ENCODE measurements around the gene STARD3.
"Not testable (repeated sequence)": the region's sequence is repeated elsewhere in the genome, so short reads cannot be mapped to it uniquely, and the experiment has no call there.

The STARD3 gene

DNA sequence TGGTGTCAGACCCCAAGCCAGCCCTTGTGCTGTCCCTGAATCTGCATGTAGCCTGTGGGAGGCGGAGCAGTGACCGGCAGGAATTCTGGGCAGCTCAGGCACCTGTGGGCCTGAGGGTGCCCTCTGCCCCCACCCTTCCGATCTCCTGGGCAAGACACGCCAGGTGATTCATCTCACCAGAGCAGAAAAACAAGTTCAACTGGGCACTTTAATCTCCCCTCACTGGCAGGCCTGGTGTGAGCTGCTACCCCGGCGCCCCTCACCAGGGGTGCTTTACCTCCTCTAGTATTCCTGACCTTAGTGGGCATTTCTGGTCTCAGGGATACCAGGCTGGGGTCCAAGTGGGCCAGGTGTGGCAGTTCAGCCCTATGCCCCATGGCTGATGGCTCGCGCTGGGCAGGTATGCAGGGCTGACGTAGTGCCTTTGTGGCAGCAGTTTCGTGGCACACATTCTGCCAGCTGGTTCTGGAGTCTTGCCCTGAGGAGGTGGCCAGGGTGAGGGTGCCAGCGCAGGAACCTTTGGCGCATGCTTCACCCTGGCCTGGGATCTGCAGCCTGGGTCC is 68.9 kb downstream of the STARD3 start:
- DNase-seq (ENCODE audit: low read depth, low spot score) = no peak
- Histone ChIP-seq H3K4me3 (no peak overlapping the region), H3K9me3 (ENCODE audit: low read depth, low read length) (no peaks in the 10 kb centered on the region), H3K9ac (ENCODE audit: insufficient read length) (no peak overlapping the region), H3K36me3 (ENCODE audit: insufficient read depth, low read length) (no peaks in the 10 kb centered on the region; the same call in 1 of the 2 replicates), H3K27ac (no peak overlapping the region)
- TF ChIP-seq FOXP2 (optimal IDR thresholded peaks at IDR 0.05; ENCODE audit: control extremely low read depth, extremely low read length, insufficient read depth) (no peak), EZH2 (IDR thresholded peaks at IDR 0.05) (no peak), POLR2AphosphoS5 (IDR thresholded peaks at IDR 0.05; ENCODE audit: borderline replicate concordance, low read depth, low read length) (no peak)

DNA sequence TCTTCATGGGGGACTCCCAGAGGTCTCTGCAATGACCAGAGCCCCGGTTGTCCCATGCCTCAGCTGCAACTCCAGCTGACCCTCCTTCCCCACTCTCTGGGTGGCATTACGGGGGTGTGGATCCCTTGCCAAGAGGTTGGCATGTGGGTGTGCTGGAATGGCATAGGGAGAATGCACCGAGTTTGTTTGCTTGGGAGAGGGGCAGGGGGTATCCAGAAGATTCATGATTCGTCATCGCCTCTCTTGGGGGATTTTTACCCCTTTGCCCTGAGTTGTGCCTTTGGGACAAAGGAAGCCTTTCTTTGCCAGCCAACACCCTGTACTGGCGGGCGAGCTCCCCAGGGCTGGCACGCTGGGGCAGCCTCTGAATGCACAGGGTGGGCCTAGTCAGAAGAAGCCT is 69.4 kb downstream of the STARD3 start:
- TF ChIP-seq EZH2 (IDR thresholded peaks at IDR 0.05) = no peak
- no peak for TF ChIP-seq FOXP2 (optimal IDR thresholded peaks at IDR 0.05; ENCODE audit: control extremely low read depth, extremely low read length, insufficient read depth)
- no peak for TF ChIP-seq POLR2AphosphoS5 (IDR thresholded peaks at IDR 0.05; ENCODE audit: borderline replicate concordance, low read depth, low read length)
- H3K4me3 ChIP-seq = no peak overlapping the region

DNA sequence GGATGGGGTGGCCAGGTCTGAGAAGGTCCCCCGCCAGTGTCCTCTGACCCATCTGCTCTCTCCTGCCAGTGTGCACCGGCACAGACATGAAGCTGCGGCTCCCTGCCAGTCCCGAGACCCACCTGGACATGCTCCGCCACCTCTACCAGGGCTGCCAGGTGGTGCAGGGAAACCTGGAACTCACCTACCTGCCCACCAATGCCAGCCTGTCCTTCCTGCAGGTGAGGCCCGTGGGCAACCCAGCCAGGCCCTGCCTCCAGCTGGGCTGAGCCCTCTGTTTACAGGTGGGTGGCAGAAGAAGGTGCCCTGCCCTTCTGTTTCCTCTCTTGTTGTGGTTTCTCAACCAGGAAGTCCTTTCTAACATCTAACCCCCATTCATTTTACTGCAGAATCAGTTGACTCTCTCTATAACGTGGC is 70.0 kb downstream of the STARD3 start:
- H3K27ac ChIP-seq = no peak overlapping the region
- H3K9ac ChIP-seq (ENCODE audit: insufficient read length) = no peak overlapping the region
- DNase-seq (ENCODE audit: low read depth, low spot score) = no peak
- H3K4me3 ChIP-seq = no peak overlapping the region
- H3K9me3 ChIP-seq (ENCODE audit: low read depth, low read length) = no peaks in the 10 kb centered on the region
- TF ChIP-seq EZH2 (IDR thresholded peaks at IDR 0.05) = no peak
- TF ChIP-seq POLR2AphosphoS5 (IDR thresholded peaks at IDR 0.05; ENCODE audit: borderline replicate concordance, low read depth, low read length) = no peak
- TF ChIP-seq FOXP2 (optimal IDR thresholded peaks at IDR 0.05; ENCODE audit: control extremely low read depth, extremely low read length, insufficient read depth) = no peak
- H3K36me3 ChIP-seq (ENCODE audit: insufficient read depth, low read length) = no peaks in the 10 kb centered on the region; the same call in 1 of the 2 replicates

More for the DNA sequence above, 69.4 kb downstream of the STARD3 start:
- no peak for DNase-seq (ENCODE audit: low read depth, low spot score)
- Histone ChIP-seq H3K9me3 (ENCODE audit: low read depth, low read length) (no peaks in the 10 kb centered on the region), H3K9ac (ENCODE audit: insufficient read length) (no peak overlapping the region), H3K27ac (no peak overlapping the region), H3K36me3 (ENCODE audit: insufficient read depth, low read length) (no peaks in the 10 kb centered on the region; the same call in 1 of the 2 replicates)

DNA sequence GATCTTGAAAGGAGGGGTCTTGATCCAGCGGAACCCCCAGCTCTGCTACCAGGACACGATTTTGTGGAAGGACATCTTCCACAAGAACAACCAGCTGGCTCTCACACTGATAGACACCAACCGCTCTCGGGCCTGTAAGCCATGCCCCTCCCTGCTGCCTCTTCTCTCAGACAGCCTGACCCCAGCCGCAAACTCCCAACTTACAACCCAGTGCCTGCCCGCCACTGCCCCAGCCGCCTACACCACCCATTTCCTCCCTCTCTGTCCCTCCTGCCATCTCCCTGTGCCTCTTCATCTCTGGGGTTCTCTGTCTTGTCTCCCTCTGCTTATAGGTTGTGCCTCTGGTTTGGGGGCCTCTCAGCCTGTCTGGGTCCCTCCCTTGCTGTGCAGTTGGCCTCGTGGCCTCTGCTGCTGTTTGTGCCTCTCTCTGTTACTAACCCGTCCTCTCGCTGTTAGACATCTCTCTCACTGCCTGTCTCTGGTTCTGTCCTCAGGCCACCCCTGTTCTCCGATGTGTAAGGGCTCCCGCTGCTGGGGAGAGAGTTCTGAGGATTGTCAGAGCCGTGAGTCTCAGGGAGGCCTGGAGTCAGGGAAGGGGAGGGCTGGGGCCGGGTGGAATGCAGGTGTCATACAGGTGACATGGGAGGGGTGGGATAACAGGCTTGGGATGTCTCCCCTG is 72.5 kb downstream of the STARD3 start:
- no peak overlapping the region for H3K27ac ChIP-seq
- no peak overlapping the region for H3K4me3 ChIP-seq
- no peaks in the 10 kb centered on the region for H3K9me3 ChIP-seq (ENCODE audit: low read depth, low read length)
- DNase-seq (ENCODE audit: low read depth, low spot score) = no peak
- no peaks in the 10 kb centered on the region; the same call in 1 of the 2 replicates for H3K36me3 ChIP-seq (ENCODE audit: insufficient read depth, low read length)
- TF ChIP-seq FOXP2 (optimal IDR thresholded peaks at IDR 0.05; ENCODE audit: control extremely low read depth, extremely low read length, insufficient read depth) (no peak), EZH2 (IDR thresholded peaks at IDR 0.05) (no peak), POLR2AphosphoS5 (IDR thresholded peaks at IDR 0.05; ENCODE audit: borderline replicate concordance, low read depth, low read length) (no peak)
- H3K9ac ChIP-seq (ENCODE audit: insufficient read length) = no peak overlapping the region

DNA sequence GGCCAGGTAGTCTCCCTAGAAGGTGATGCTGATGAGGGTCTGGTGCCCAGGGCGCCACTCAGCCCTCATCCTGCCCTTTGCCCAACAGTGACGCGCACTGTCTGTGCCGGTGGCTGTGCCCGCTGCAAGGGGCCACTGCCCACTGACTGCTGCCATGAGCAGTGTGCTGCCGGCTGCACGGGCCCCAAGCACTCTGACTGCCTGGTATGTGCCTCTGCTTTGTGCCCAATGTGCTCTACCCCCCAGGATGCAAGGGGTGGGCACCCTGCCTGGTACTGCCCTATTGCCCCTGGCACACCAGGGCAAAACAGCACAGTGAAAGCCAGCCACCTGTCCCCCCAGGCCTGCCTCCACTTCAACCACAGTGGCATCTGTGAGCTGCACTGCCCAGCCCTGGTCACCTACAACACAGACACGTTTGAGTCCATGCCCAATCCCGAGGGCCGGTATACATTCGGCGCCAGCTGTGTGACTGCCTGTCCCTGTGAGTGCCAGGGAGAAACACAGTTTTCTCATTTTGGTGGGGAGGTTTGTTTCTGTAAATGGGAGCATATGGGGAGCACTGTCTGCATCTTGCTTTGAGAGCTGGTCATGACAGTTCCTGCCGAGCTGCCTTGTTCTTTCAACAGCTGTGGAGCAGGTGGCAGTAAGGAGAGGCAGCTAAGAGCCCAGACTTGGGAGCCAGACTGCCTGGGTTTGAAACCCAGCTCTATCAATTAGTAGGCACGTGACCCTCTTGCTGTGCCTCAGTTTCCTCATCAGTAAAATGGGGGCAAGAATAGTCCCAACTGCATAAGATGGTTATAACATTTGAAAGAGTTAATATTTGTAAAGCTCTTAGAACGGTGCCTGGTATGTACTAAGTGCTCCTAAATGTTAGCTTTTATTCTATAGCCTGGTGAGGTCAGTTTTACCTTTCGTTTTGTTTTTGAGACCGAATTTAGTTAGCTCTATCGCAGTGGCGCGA is 73.3 kb downstream of the STARD3 start:
- Histone ChIP-seq H3K36me3 (ENCODE audit: insufficient read depth, low read length) (no peaks in the 10 kb centered on the region; the same call in 1 of the 2 replicates), H3K27ac (no peak overlapping the region)

DNA sequence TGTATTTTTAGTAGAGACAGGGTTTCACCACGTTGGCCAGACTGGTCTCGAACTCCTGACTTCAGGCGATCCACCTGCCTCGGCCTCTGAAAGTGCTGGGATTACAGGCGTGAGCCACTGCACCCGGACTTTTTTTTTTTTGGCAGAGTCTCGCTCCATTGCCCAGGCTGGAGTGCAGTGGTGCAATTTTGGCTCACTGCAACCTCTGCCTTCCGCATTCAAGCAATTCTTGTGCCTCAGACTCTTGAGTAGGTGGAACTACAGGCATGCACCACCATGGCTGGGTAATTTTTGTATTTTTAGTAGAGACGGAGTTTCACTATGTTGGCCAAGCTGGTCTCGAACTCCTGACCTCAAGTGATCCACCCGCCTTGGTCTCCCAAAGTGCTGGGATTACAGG is 74.1 kb downstream of the STARD3 start:
- not testable (repeated sequence) for H3K36me3 ChIP-seq (ENCODE audit: insufficient read depth, low read length); H3K9me3 ChIP-seq (ENCODE audit: low read depth, low read length); H3K9ac ChIP-seq (ENCODE audit: insufficient read length); H3K27ac ChIP-seq; H3K4me3 ChIP-seq; DNase-seq (ENCODE audit: low read depth, low spot score)

More for the DNA sequence above, 73.3 kb downstream of the STARD3 start:
- TF ChIP-seq EZH2 (IDR thresholded peaks at IDR 0.05) (no peak), POLR2AphosphoS5 (IDR thresholded peaks at IDR 0.05; ENCODE audit: borderline replicate concordance, low read depth, low read length) (no peak)
- no peak for DNase-seq (ENCODE audit: low read depth, low spot score)
- Histone ChIP-seq H3K4me3 (no peak overlapping the region), H3K9me3 (ENCODE audit: low read depth, low read length) (no peaks in the 10 kb centered on the region), H3K9ac (ENCODE audit: insufficient read length) (no peak overlapping the region)

DNA sequence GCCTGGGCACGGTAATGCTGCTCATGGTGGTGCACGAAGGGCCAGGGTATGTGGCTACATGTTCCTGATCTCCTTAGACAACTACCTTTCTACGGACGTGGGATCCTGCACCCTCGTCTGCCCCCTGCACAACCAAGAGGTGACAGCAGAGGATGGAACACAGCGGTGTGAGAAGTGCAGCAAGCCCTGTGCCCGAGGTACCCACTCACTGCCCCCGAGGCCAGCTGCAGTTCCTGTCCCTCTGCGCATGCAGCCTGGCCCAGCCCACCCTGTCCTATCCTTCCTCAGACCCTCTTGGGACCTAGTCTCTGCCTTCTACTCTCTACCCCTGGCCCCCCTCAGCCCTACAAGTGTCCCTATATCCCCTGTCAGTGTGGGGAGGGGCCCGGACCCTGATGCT is 74.9 kb downstream of the STARD3 start:
- H3K36me3 ChIP-seq (ENCODE audit: insufficient read depth, low read length) = no peaks in the 10 kb centered on the region; the same call in 1 of the 2 replicates
- DNase-seq (ENCODE audit: low read depth, low spot score) = no peak
- H3K9ac ChIP-seq (ENCODE audit: insufficient read length) = no peak overlapping the region
- H3K4me3 ChIP-seq = no peak overlapping the region
- H3K27ac ChIP-seq = no peak overlapping the region
- no peak for TF ChIP-seq FOXP2 (optimal IDR thresholded peaks at IDR 0.05; ENCODE audit: control extremely low read depth, extremely low read length, insufficient read depth)
- TF ChIP-seq POLR2AphosphoS5 (IDR thresholded peaks at IDR 0.05; ENCODE audit: borderline replicate concordance, low read depth, low read length) = no peak
- TF ChIP-seq EZH2 (IDR thresholded peaks at IDR 0.05) = no peak
- H3K9me3 ChIP-seq (ENCODE audit: low read depth, low read length) = no peaks in the 10 kb centered on the region
